Regular cardiac myocyte (primary cell): ENCODE measurements around the gene ZC3H11A. TPM values are rescaled to one million over a fixed set of nuclear protein-coding genes. Genes with fewer than 3 reads are reported as not detected.

Source experiments
- total RNA-seq: library from RNA; depleted of rRNA; stranded (reverse); fragments of >200 nt; gene quantifications from 2 replicates; pipeline ENCODE4 v1.2.3, GENCODE V29; 2014

The ZC3H11A gene
- 71.9 and 75.0 TPM in 2 replicates for total RNA-seq

DNA sequence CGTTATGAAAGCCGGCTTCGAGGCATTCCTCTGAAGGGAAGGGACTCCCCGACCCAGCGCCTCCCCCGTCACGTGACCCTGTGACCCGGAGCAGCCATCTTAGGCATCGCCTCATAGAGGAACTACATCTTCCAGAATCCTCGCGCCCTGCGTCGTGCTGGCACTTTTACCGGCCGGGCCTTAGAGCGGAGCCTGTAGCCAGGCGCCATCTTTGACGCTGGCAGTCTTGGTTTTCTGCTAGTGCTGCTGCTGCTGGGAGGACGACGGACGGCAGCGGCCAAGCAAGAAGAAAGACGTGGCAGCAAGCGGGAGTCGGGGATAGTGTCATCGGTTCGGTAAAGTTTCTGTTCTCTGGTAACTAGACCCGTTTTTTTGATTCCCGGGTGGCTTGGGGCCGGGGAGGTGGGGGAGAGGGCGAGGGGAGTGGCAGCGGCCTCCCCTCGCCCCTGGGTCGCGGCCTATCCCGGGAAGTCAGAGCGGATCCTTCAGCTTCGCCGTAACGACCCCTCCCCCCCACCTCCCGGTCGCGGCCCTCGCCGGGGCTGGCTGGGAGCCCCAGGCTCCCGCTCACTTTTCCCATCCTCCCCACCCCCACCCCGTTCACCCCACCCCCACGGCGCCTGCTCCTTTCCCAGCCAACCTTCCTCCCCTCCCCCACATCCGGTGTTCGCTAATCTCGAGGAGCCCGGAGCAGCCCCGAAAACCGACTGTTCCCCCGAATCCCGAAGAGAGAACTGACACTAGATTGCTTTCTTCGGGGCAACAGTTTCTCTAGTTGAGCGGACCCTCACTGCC lies at the start of gene ZC3H11A, which contains the start of gene ZBED6:
ZC3H11A (plus strand) TSS at position 183 of the 795 bp plus-strand sequence. CDS start 21,448 bp downstream, outside the sequence.
ZBED6 (plus strand) TSS at position 183 of the 795 bp plus-strand sequence. CDS start 1,900 bp downstream, outside the sequence.

DNA sequence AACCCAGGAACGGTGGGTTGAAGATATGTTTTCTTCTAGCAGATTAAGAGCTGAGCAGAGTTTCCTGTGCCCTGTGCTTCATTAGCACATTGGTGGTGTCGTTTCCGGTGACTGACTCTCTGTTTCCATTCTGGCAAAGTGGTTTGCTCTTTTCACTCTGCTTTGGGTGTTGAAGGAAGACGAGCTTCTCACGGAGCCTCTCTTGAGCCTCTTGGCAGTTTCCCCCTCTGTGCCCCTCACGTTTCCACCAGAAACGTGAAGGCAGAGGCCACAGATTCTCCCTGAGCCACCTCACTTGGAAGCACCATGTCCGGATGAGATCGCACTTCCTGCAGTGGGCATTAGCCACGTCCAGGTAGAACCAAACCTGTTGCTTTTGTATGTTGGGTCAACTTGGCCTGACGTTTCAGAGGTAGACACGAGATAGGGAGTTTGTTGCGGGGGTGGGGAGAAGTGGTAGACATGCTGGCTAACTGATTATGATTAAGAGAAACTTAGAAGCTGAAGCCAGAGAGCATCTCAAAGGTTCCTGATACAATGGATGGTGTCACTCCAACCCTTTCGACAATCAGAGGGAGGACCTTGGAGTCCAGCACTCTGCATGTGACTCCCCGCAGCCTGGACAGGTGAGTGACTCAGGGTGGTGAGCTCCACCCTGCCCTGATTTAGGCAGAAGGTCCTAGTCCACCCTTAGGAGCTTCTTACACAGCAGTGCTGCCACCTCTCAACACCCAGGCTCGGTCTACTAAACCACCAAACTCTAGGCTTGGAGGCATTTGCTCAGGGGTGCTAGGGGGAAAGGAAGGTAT lies 30.2 kb upstream of the ZC3H11A start, which contains the start of gene LAX1:
LAX1 (plus strand) TSS at position 155 of the 809 bp plus-strand sequence; CDS start at position 538, 383 bp downstream.

Other genes with a start within 250 kb of the ZC3H11A start
- gene ATP2B4, start 168.8 kb upstream of the ZC3H11A start, total RNA-seq: 140 and 164 TPM in 2 replicates
- under 0.01 TPM in 1 of 2 replicates, not detected in the other for gene LAX1, start 30.4 kb upstream of the ZC3H11A start, total RNA-seq
- 10.0 and 12.4 TPM in 2 replicates for gene ZBED6, start within 50 bp of the ZC3H11A start, total RNA-seq
- 65.7 and 72.7 TPM in 2 replicates for gene SNRPE, start 66.0 kb downstream of the ZC3H11A start, total RNA-seq